ENCODE results near the gene DNAH12.
A peak's percentile ranks its signal among the peaks of the same experiment; 100 is the strongest.

DNAH12 gene

GRCh38 chr3:57411715-57412114 is 132.4 kb downstream of the DNAH12 start:
- TF ChIP-seq, protein P1, sequence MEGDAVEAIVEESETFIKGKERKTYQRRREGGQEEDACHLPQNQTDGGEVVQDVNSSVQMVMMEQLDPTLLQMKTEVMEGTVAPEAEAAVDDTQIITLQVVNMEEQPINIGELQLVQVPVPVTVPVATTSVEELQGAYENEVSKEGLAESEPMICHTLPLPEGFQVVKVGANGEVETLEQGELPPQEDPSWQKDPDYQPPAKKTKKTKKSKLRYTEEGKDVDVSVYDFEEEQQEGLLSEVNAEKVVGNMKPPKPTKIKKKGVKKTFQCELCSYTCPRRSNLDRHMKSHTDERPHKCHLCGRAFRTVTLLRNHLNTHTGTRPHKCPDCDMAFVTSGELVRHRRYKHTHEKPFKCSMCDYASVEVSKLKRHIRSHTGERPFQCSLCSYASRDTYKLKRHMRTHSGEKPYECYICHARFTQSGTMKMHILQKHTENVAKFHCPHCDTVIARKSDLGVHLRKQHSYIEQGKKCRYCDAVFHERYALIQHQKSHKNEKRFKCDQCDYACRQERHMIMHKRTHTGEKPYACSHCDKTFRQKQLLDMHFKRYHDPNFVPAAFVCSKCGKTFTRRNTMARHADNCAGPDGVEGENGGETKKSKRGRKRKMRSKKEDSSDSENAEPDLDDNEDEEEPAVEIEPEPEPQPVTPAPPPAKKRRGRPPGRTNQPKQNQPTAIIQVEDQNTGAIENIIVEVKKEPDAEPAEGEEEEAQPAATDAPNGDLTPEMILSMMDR (IDR thresholded peaks at IDR 0.05; ENCODE audit: poor library complexity, severe bottlenecking) = no peak
- no peaks in the 10 kb centered on the region for H3K36me3 ChIP-seq (ENCODE audit: low read depth)
- DNase-seq (ENCODE audit: low spot score) (no peak), ATAC-seq (ENCODE audit: low read depth) (no peak)
- no peak overlapping the region for H3K27ac ChIP-seq (ENCODE audit: poor library complexity, severe bottlenecking)
- H3K4me1 ChIP-seq (ENCODE audit: insufficient read depth, poor library complexity, severe bottlenecking) = no peaks in the 10 kb centered on the region
- no peaks in the 10 kb centered on the region for H3K27me3 ChIP-seq (ENCODE audit: insufficient read depth, poor library complexity, severe bottlenecking)
- H3K4me3 ChIP-seq (ENCODE audit: severe bottlenecking) = no peak overlapping the region
- H3K9me3 ChIP-seq (ENCODE audit: severe bottlenecking) = no peaks in the 10 kb centered on the region

DNA sequence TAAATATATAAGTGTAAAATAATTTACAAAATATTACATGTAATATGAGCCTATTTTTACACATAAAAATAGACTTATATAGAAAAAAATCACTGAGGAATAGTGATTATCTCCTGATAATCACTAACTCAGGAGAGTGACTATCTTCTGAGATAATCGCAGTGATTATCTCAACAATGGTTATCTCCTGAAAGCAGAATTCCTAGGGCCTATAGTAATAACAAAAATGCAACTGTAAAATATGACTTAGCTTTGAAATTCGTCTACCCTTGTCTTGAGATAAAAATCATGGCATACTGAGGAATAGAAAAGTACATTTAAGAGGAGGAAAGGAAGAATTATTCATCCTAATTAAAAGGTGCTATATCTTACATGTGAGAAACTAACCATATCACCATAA is 134.7 kb downstream of the DNAH12 start:
- Histone ChIP-seq H3K4me3 (ENCODE audit: severe bottlenecking) (no peak overlapping the region), H3K36me3 (ENCODE audit: low read depth) (no peaks in the 10 kb centered on the region), H3K27ac (ENCODE audit: poor library complexity, severe bottlenecking) (no peak overlapping the region), H3K9me3 (ENCODE audit: severe bottlenecking) (no peaks in the 10 kb centered on the region), H3K27me3 (ENCODE audit: insufficient read depth, poor library complexity, severe bottlenecking) (no peaks in the 10 kb centered on the region), H3K4me1 (ENCODE audit: insufficient read depth, poor library complexity, severe bottlenecking) (no peaks in the 10 kb centered on the region)
- ATAC-seq (ENCODE audit: low read depth) (no peak), DNase-seq (ENCODE audit: low spot score) (no peak)
- TF ChIP-seq, protein P1 (IDR thresholded peaks at IDR 0.05; ENCODE audit: poor library complexity, severe bottlenecking) = no peak

- TF ChIP-seq, protein P1 (IDR thresholded peaks at IDR 0.05; ENCODE audit: poor library complexity, severe bottlenecking) = no peak
- no peak for ATAC-seq (ENCODE audit: low read depth)
- Histone ChIP-seq H3K36me3 (ENCODE audit: low read depth) (no peaks in the 10 kb centered on the region), H3K4me3 (ENCODE audit: severe bottlenecking) (no peak overlapping the region), H3K9me3 (ENCODE audit: severe bottlenecking) (no peaks in the 10 kb centered on the region), H3K27me3 (ENCODE audit: insufficient read depth, poor library complexity, severe bottlenecking) (no peaks in the 10 kb centered on the region), H3K27ac (ENCODE audit: poor library complexity, severe bottlenecking) (no peak overlapping the region), H3K4me1 (ENCODE audit: insufficient read depth, poor library complexity, severe bottlenecking) (no peaks in the 10 kb centered on the region)
- no peak for DNase-seq (ENCODE audit: low spot score)
Measured at GRCh38 chr3:57402675-57403074, 141.5 kb downstream of the DNAH12 start.

- Histone ChIP-seq H3K9me3 (ENCODE audit: severe bottlenecking) (no peaks in the 10 kb centered on the region), H3K27ac (ENCODE audit: poor library complexity, severe bottlenecking) (no peak overlapping the region), H3K4me1 (ENCODE audit: insufficient read depth, poor library complexity, severe bottlenecking) (no peaks in the 10 kb centered on the region), H3K27me3 (ENCODE audit: insufficient read depth, poor library complexity, severe bottlenecking) (no peaks in the 10 kb centered on the region), H3K4me3 (ENCODE audit: severe bottlenecking) (no peak overlapping the region), H3K36me3 (ENCODE audit: low read depth) (no peaks in the 10 kb centered on the region)
- TF ChIP-seq, protein P1 (IDR thresholded peaks at IDR 0.05; ENCODE audit: poor library complexity, severe bottlenecking) = peak; percentile 82
- ATAC-seq (ENCODE audit: low read depth) (peak; percentile 95), DNase-seq (ENCODE audit: low spot score) (no peak)
Measured at GRCh38 chr3:57397175-57398026, 146.7 kb downstream of the DNAH12 start.

- H3K27me3 ChIP-seq (ENCODE audit: insufficient read depth, poor library complexity, severe bottlenecking) = no peaks in the 10 kb centered on the region
- no peaks in the 10 kb centered on the region for H3K4me1 ChIP-seq (ENCODE audit: insufficient read depth, poor library complexity, severe bottlenecking)
- DNase-seq (ENCODE audit: low spot score) (no peak), ATAC-seq (ENCODE audit: low read depth) (no peak)
- H3K27ac ChIP-seq (ENCODE audit: poor library complexity, severe bottlenecking) = no peak overlapping the region
- no peak overlapping the region for H3K4me3 ChIP-seq (ENCODE audit: severe bottlenecking)
- H3K9me3 ChIP-seq (ENCODE audit: severe bottlenecking) = no peaks in the 10 kb centered on the region
- no peaks in the 10 kb centered on the region for H3K36me3 ChIP-seq (ENCODE audit: low read depth)
- TF ChIP-seq, protein P1 (IDR thresholded peaks at IDR 0.05; ENCODE audit: poor library complexity, severe bottlenecking) = no peak
Measured at GRCh38 chr3:57393977-57394376, 150.2 kb downstream of the DNAH12 start.

Data from RWPE2 (cell line).